ENCODE measurements around the gene BCAS4. TPM values are rescaled to one million over a fixed set of nuclear protein-coding genes. Genes with fewer than 3 reads are reported as not detected.
A peak's percentile ranks its signal among the peaks of the same experiment; 100 is the strongest.

Gene BCAS4
- total RNA-seq, 6 experiments from 2014 or later, result 0.31 to 1.4 (median 0.60) TPM

- Histone ChIP-seq H3K9me3 (no peaks in the 10 kb centered on the region), H3K36me3 (no peaks in the 10 kb centered on the region), H3K27ac (no peak overlapping the region), H3K4me3 (no peak overlapping the region), H3K27me3 (no peaks in the 10 kb centered on the region), H3K4me1 (peaks cover 0 to 3% (median 2%) of the 10 kb centered on the region in 4 donors)
- ATAC-seq, result no peak
- WGBS (ENCODE audit: insufficient coverage, low coverage, low lambda C conversion rate, missing lambda C conversion rate), result 93% methylated on average over 2 of the region's 2 CpGs
- intact Hi-C loops (cut with DNase I), result no loop called here
- peak in 1 of 3 donors; percentile 26 for DNase-seq
- TF ChIP-seq POLR2A (IDR thresholded peaks at IDR 0.05) (no peak), CTCF (IDR thresholded peaks at IDR 0.05) (no peak)
These were observed 11.5 kb upstream of the BCAS4 start for GRCh38 chr20:50783390-50783789.

DNA sequence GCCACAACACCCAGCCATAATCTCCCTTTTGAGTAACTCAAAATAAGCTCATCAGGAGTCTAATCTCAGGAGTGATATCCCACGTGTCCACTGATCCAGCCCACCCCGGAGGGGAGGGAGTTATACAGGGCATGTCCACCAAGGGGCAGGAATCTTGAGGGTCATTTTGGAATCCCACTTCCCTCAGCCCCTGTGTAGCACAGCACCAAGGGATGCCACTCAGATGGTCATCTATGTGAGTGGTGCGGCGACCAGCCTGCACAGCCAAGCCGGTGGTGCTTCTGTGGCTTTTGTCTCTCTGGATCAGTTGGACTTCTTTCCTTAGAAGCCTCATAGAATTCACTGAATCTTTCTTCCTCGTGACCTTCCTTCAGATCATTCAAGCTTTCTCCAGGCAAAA is 11.0 kb upstream of the BCAS4 start:
- TF ChIP-seq POLR2A (IDR thresholded peaks at IDR 0.05) (no peak), CTCF (IDR thresholded peaks at IDR 0.05) (no peak)
- H3K4me1 ChIP-seq, result peaks cover 0 to 4% (median 2%) of the 10 kb centered on the region in 4 donors
- intact Hi-C loops (cut with DNase I), result no loop called here
- no peak overlapping the region for H3K4me3 ChIP-seq
- DNase-seq, result peak in 1 of 3 donors; percentile 10
- 98% methylated on average over 5 of the region's 6 CpGs for WGBS (ENCODE audit: insufficient coverage, low coverage, low lambda C conversion rate, missing lambda C conversion rate)
- no peaks in the 10 kb centered on the region for H3K27me3 ChIP-seq
- no peaks in the 10 kb centered on the region for H3K36me3 ChIP-seq
- no peak overlapping the region for H3K27ac ChIP-seq
- no peak for ATAC-seq
- no peaks in the 10 kb centered on the region for H3K9me3 ChIP-seq

DNA sequence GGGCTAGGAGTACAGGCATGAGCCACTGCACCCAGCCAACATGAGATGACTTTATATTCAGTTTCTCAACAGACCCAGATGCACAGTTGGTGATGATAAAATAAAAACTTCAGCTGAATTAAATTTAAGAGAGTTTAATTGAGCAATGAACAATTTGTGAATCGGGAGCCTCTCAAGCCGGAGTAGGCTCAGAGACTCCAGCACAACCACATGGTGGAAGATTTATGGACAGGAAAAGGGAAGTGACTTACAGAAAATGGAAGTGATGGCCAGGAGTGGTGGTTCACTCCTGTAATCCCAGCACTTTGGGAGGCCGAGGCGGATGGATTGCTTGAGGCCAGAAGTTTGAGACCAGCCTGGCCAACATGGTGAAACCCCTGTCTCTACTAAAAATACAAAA is 10.4 kb upstream of the BCAS4 start:
- H3K4me3 ChIP-seq, result no peak overlapping the region
- H3K9me3 ChIP-seq, result no peaks in the 10 kb centered on the region
- no peaks in the 10 kb centered on the region for H3K27me3 ChIP-seq
- no peak overlapping the region for H3K27ac ChIP-seq
- DNase-seq (no peak), ATAC-seq (no peak)
- no peaks in the 10 kb centered on the region for H3K36me3 ChIP-seq
- TF ChIP-seq CTCF (IDR thresholded peaks at IDR 0.05) (no peak), POLR2A (IDR thresholded peaks at IDR 0.05) (no peak)
- intact Hi-C loops (cut with DNase I), result no loop called here
- 87% methylated on average over 4 of the region's 4 CpGs for WGBS (ENCODE audit: insufficient coverage, low coverage, low lambda C conversion rate, missing lambda C conversion rate)
- H3K4me1 ChIP-seq, result peaks cover 0 to 4% (median 2%) of the 10 kb centered on the region in 4 donors

DNA sequence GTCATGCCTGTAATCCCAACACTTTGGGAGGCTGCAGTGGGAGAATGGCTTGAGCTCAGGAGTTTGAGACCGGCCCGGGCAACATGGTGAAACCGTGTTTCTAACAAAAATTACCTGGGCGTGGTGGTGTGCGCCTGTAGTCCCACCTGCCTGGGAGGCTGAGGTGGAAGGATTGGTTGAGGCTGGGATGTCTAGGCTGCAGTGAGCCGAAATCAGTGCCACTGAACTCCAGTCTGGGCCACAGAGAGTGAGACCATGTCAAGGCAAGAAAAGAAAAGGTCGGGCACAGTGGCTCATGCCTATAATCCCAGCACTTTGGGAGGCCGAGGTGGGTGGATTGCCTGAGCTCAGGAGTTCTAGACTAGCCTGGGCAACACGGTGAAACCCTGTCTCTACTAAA is 8.2 kb upstream of the BCAS4 start:
- no peak for DNase-seq

More for the DNA sequence above, 8.2 kb upstream of the BCAS4 start:
- Histone ChIP-seq H3K27me3 (no peaks in the 10 kb centered on the region), H3K4me3 (no peak overlapping the region), H3K4me1 (peaks cover 0 to 11% (median 2%) of the 10 kb centered on the region in 4 donors), H3K9me3 (no peaks in the 10 kb centered on the region), H3K27ac (no peak overlapping the region), H3K36me3 (no peaks in the 10 kb centered on the region)
- TF ChIP-seq CTCF (IDR thresholded peaks at IDR 0.05) (no peak), POLR2A (IDR thresholded peaks at IDR 0.05) (no peak)
- intact Hi-C loops (cut with DNase I), result no loop called here
- 88% methylated on average over 4 of the region's 9 CpGs for WGBS (ENCODE audit: insufficient coverage, low coverage, low lambda C conversion rate, missing lambda C conversion rate)
- ATAC-seq, result no peak

Measured in right lobe of liver (tissue), 6 donors.